GM18511 (cell line): ENCODE data around the gene GHRH.

Experiments
- ATAC-seq: cut with Tn5 transposase; IDR thresholded peaks from one replicate; pipeline ENCODE4 v1.9.1; 2021; ENCODE audit warnings: mild to moderate bottlenecking, moderate library complexity; ENCODE audit not compliant: unreplicated experiment

The GHRH gene

DNA sequence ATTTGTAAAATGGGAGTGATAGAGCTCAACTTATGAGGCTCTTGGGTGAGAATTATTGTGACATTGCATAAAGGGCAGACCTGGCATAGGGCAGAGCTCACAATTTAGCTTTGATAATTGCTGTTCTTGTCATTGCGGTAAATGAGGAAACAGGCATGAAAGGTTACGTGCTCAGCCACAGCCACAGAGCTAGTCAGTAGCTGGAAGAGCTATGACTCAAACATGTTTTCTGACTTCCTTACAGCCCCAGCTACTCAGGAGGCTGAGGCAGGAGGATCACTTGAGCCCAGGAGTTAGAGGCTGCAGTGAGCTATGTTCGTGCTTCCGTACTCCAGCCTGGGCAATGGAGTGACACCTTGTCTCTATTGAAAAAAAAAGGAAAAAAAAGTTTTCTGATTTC is 3.5 kb upstream of the GHRH start:
- ATAC-seq: no peak

DNA sequence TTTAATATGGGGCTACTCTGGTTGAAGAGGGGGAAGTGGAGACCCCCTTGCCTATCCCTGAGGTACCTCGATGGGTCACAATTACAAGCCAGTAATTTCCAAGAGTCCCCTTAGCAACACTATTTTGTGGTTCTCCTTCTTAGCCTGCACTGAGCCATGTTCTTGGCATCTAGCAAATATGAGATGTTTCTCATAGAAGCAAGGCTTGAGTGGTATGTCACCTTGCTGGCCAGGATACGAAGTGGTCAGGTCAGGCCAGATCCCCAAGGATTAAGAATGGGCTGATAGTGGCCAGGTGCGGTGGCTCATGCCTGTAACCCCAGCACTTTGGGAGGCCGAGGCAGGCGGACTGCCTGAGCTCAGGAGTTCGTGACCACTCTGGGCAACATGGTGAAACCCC is 2.1 kb upstream of the GHRH start:
- ATAC-seq: no peak

DNA sequence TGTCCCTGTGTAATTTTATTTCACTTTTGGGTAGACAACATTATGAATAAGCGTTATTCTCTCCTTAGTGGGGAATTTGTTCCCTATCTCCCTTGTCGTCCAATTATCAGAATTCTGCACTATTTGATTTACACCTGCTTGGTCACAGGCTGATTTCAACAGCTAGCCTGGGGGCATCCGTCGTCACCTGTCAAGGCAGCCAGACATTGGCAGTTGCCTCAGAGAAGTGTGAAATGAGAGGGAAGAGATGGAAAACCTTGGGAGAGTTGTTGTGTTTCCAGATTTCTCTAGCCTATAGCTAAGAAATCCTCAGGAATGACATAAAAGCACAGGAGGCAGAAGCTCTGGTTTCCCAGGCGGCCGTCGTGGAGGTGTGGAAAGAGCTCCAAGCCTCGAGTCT is 891 bp upstream of the GHRH start:
- no peak for ATAC-seq

DNA sequence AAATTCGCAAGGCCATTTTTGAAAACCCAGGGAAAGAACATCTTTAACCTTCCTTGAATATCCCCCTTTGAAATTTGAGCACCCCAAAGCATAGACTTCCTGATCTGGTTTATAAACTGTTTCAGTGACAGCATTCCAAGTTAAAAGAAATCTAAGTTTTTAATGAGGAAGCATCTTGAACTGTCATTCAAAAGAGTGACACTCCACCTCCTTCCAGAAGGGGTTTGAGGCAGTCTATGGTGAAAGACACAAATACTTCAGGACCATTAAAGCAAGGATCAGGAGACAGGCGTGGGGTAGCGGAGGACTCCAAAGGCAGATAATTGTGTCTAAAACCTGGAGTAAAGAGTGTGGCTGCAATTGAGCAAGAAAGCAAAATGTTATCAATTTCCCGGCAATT is 691 bp downstream of the GHRH start:
- ATAC-seq: no peak

DNA sequence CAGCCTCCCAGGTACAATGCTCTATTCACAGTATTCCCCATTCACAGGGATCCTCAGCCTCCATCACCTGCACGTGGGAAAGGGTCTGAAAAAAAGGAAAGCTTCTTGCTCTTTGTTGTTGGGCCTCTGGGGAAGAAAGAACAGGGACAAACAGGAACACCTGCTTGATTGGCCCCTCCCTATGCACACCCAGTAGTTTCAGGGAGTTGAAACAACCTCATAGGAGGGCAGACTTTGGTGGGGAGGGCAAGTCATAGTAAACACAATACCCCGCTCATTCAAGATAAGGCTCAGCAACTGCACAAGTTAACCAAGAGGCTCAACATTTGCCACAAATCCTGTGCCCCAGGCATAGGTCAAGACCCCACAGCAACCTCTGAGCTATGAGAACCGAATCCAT is 1.7 kb downstream of the GHRH start:
- ATAC-seq: no peak

DNA sequence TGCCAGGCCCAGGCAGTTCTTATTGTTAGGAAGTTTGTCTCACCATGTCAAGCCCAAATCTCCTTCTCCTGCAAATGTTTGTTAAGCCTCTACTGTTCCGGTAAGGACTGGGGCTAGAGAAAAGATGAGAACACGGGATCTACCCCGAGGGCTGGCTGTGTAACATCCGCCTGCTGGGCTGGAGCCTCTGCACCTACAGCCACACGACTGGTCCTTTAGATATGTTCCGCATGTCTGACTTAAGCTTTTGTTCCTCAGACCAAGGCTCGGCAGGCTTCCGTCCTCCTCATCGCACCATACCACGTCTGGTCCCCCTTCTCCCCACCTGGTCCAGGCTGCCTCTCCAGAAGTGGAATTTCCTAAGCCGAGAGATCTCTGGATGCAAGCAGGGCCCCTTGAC is 2.6 kb downstream of the GHRH start:
- ATAC-seq: no peak

DNA sequence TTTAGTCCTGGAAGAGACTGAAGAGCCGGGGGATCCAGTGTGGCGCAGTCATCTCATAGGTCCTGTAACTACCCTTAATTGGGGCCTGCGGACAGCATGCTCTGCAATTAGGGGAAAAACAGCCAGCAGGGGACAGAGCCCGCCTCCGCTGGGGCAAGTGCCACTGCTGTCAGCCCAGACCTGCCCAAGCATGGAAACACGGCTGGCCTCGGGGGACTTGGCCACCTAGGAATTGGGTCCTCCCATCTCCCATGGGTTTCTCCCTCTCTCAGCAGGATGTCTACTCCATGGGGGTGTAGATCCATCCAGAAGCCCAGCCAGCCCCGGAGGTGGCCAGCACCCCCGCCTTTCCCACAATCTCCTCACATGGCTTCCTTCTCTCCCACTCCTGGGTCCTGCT is 3.6 kb downstream of the GHRH start:
- ATAC-seq: no peak

DNA sequence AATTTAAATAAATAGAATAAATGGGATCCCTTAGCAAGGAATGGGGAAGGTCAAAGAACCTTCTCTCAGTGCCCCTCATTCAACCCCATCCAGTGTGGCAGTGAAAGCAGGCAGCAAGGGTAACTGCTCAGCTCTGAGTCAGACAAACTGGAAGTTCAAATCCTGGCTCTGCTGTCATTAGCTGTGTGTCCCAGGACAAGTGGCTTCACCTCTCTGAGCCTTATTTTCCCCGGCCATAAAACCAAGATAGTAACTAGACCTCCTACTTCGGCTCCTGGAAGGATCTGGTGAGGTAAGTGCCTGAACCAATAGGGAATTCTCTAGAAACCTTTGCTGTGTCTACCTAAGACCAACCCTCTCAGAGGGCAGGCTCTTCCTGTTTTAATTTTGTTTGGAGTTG is 4.1 kb downstream of the GHRH start:
- no peak for ATAC-seq

DNA sequence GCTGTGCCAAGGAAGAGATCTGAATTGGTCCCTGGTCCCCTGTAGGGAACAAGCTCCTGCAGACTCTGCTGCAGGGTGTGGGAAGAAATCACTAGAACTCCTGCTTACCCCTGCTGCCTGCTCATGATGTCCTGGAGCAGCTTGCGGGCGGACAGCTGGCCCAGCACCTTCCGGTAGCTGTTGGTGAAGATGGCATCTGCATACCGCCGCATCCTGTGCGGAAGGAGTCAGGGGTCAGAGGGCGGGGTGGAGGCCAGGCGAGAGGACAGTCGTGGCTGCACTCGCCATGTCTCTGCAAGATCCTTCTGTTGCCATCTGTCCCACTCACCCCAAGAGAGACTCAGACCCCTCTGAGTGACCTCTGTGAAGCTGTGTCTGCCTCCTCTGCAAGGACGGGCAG is 5.3 kb downstream of the GHRH start:
- ATAC-seq: no peak

DNA sequence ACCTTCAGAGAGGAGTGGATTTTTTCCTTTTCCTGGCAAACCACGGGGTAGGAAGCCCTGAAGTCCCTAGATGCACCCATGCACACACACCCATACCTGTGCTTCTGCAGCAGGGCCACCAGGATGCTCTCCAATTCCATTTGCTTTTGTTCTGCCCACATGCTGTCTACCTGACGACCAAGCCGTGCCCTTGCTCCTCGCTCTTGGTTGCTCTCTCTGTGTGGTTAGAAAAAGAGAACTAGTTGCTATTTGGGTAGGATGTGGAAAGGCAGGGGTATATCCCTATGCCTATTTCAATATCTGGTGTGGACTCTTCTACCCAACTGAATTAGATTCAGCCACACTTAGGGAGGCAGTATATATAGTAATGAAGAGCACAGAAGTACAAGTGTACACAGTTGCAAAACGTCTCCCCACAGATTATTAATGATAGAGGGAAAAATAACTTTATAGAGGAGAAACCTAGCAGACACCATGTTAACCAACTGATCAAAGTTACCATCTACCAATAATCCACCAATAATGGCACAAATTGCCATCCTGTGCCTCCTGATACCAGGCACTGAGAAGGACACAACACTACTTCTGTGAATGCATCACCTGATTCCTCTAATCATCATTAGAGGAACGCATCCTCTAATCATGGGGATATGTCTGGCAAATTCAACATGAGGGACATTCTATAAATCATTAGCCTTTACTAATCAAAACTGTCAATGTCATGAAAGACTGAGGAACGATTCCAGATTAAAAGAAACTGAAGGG is 7.3 kb downstream of the GHRH start:
- ATAC-seq: no peak

DNA sequence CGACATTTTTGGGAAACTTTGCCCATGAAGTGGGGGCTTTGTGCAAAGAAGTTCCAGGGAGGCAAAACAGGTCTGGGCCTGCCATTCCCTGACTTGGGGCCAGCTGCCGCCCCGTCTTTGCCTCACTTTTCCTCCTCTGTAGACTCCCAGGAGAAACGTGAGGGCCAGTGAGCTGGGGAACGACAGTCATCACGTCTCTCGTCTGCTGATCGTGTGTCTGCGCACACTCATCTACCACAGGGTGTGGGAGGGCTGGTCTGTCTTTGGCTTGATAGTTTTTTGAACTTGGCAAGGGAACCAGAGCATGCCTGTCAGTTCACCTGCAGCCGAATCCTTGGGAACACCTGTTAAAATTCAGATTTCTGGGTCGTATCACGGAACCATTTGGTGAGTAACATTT is 8.5 kb downstream of the GHRH start:
- no peak for ATAC-seq

DNA sequence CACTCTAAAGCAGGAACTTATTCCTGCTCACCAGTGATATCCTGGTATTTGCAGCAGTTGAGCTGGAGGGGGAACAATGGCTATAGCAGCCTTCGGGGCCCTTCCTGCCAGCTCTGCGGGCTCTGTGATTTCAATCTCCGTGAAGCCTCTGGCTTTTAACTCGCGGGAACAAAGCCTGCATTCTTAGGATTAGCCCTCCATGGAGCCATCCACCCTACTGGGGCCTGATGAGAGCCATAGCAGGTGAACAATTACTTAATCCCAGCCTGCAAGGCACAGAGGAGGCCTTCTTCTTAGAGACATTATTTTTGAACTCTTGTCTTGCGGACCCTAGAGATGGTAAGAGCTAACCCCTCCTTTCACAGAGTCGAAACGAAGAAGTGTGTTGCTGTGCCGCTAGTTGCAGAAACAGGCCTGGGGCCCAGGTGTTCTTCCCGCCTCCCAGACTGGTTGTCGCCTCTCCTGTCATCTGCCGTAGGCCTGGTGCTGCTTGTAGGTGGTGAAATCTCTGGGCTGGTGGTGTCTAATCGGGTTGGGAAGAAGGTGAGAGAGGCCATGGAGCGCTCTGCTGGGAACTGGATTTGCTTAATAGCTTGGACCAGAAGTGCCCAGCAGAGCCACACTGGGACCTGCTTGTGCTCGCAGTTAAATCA is 9.7 kb downstream of the GHRH start:
- no peak for ATAC-seq

DNA sequence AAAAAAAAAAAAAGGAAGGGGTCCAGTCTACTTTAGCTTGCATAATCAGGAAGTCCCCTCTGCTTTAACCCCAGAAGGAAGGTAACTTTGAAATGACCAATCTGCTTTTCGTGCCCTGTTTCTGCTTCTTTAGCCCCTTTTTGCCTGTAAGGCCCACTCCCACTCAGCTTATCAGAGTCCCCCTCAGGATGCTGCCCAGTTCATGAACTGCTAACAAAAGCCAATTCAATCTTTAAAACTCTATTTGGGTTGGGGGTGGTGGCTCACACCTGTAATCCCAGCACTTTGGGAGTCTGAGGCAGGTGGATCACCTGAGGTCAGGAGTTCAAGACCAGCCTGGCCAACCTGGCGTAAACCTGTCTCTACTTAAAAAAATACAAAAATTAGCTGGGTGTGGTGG is 12.3 kb downstream of the GHRH start:
- ATAC-seq: no peak

DNA sequence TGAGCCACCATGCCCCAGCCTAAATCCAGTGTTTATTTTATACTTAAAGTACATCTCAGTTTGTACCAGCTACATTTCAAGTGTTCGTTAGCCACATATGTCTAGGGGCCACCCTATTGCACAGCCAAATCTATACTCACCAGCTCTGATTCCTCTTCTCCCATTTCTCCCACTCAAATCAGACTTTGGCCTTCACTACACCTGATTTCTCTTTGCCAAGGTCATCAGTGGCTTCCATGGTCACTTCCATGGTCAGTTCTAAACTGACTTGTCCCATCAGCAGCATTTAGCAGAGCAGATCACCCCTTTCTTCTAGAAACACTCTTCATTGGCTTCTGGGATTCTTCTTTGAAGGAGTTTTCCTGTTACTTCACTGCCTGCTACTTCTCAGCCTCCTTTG is 14.1 kb downstream of the GHRH start:
- no peak for ATAC-seq

DNA sequence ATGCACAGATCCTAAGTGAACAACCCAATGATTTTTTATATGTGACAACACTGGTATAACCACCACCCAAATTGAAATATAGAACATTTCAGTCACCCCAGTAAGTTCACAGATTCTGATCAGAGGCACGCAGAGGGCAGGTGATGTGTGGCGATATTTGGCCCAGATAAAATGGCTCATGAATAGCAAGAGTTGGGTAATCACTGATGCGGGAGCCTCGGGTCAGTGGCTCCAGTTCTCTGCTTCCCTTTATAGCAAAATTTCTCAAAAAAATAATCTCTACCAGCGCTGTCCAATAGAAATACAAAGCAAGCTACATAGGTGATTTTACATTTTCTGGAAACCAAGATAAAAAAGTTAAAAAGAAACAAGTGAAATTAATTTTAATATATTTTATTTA is 14.9 kb downstream of the GHRH start:
- ATAC-seq: no peak

DNA sequence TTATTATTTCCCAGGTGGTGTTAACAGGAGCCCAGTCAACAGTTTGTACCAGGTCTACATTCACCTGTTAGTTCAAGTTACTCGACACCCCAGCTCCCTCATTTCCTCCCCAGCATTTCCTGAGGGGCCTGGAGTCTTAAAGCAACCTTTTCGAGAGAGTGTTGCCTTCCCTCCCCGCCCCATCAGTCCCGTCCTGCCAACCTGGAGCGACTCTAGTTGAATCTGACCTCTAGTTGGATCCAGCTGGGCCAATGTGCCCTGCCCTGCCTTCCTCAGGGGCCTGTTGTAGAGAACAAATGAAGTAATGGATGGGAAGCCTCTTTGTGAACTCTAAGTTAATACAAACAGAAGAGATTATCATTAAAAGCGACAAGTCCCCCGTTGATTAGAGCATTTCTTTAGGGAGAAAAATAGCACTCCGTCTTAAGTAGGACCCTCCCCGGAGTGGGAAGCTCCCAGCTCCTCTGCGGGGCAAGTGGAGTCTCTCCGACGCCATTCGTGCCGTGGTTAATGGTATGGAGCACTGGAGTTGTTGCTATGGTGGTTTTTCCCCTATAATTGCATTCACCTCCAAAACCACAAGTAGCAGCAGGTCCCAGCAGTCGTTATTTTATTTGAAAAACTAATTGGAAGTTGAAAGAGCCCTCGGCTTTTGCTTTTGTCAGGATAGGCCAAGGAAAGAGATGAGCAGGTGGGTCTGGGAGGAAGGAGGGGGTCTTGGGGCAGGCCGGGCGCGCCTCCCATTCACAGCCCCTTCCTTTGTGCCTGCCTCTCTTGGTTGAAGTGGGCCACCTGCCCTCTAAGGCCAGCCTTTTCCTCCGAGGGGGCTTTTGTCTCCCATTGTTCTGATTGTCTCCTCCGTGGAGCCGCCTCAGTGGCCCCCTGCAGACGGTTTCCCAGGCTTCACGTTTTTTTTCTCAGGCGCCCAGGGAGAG is 16.1 kb downstream of the GHRH start:
- no peak for ATAC-seq

DNA sequence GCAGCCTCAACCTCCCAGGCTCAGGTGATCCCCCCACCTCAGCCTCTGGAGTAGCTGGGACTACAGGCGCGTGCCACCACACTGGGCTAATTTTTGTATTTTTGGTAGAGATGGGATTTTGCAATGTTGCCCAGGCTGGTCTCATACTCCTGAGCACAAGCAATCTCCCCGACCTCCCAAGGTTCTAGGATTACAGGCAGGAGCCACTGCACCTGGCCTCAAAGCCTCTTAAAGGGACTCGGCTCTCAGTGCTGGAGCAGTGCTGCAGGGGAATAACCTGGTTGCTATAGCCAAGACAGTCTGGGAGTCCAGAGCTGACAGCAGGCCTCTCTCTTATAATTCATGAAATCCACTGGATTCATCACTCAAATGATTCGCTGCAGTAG is 17.0 kb downstream of the GHRH start:
- no peak for ATAC-seq

DNA sequence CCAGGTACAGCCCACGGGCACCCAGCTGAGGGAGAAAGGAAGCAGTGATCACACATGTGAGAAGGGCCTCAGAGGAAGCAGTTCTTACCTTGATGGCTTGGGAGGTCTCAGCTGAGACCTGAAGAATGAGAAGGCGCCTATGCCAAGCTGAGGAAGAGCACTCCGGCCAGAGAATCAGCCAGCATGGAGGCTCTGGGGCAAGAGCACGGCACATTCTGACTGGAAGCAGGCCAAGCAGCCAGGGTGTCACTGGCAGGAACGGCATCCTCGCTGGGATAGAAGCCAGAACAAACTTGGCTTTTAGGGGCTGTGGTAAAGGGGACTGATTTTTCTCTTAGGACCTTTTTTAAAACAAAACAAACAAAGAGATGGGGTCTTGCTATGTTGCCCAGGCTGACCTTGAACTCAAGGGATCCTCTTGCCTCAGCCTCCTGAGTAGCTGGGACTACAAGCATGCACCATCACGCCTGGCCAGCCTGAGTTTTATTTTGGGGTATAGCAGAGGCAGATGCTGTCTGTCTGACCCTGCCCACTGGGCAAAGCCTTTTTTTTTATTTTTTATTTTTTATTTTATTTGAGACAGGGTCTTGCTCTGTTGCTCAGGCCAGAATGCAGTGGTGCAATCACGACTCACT is 17.6 kb downstream of the GHRH start:
- ATAC-seq: no peak

DNA sequence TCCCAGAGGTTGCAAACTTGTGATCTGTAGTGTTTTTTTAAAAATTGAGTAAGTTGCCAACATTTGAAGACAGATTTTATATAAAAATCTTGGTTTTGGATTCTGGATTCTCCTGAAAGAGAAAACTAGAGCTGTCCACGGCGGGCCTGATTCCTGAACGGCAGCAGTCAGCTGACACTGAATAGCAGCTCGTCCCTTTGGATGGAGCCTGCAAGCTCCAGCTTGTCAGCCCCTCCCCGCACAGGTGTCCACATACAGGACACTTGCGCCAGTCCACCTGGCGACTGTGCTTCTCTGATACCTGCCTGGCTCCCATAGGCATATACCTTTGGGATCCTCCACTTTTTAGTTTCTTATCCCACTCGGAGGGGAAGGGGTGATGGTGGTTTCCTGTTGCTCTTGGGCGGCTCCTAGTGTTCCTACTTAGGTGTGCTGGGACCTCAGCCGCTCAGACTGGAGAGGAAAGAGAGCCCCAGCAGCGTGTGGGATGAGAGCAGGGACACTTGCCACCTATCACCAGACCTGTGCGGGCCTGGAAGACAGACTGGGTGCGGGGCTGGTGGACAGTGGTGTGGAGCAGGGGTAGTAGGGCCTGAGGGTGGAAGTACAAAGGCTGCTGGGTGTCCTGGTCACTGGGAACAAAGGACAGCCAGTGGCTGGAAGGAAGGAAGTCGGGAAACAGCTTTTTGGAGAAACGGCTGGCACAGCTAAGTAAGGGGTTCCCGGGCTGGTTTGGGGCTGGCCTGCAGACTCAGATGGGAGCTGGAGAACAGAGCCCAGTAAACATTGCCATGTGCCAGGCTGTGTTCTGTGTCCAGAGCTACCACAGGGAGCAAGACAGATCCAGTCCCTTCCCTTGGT is 18.3 kb downstream of the GHRH start:
- ATAC-seq: no peak

DNA sequence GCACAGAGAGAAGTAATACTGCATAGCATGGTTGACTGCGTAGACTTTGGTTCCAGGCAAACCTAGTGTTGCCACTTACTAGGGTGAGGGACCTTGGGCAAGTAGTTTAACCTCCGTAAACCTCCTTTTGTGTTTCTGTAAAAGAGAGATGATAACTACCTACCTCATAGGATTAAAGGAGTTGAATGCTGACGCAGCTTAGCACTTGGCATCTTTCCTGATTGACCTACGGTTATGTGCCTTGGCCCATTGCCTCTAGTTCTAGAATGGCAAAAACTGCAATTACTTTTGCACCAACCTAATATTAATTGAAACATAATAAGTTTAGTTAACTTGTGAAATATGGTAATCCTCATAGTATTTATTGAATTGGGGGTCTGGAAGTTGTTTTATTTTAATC is 19.1 kb downstream of the GHRH start:
- no peak for ATAC-seq
